IMR-90 (cell line): Measurements from ENCODE around the gene GDF9. TPM values are rescaled to one million over a fixed set of nuclear protein-coding genes. Genes with fewer than 3 reads are reported as not detected.
"Not testable (repeated sequence)": the region's sequence is repeated elsewhere in the genome, so short reads cannot be mapped to it uniquely, and the experiment has no call there.

ENCODE experiments used
- ATAC-seq: fragments of 200-7000 bp; cut with Tn5 transposase; 2 replicates; pipeline ENCODE4 v1.9.1; 2020; ENCODE audit warnings: low read depth, mild to moderate bottlenecking, moderate library complexity
- BruUV-seq: library from RNA; stranded (reverse); fragments of 400-500 nt; replicated peaks from 2 replicates; lab custom pipeline; 2021; lab: Mats Ljungman, UMichigan
- CTCF ChIA-PET: fragments of 300-600 bp; formaldehyde crosslinking; extraction: SDS; loops from one replicate; lab custom pipeline; 2021; ENCODE audit warnings: antibody characterized with exemption; lab: Yijun Ruan, JAX
- POLR2A ChIA-PET: fragments of 300-600 bp; sonication (Branson Sonifier 250); formaldehyde crosslinking; loops from one replicate; lab custom pipeline; 2022; ENCODE audit warnings: antibody characterized with exemption; ENCODE audit not compliant: unreplicated experiment; lab: Charles Lee
- DNase-seq: peaks from one replicate; pipeline ENCODE4 v3.0.0; 2013
- H2AFZ ChIP-seq: replicated peaks from 2 replicates; pipeline ENCODE3; 2013; ENCODE audit warnings: low read length, mild to moderate bottlenecking; ENCODE audit not compliant: poor library complexity
- H2AK5ac ChIP-seq: 2 replicates; pipeline ENCODE4 v1.6.1; 2013; ENCODE audit warnings: low read depth, low read length, inconsistent platforms
- H2AK9ac ChIP-seq: replicated peaks from 2 replicates; pipeline ENCODE3; 2013; ENCODE audit warnings: mild to moderate bottlenecking, low read depth, low read length, moderate library complexity; ENCODE audit not compliant: poor library complexity
- H2BK120ac ChIP-seq: 2 replicates; pipeline ENCODE4 v1.6.1; 2013; ENCODE audit warnings: low read depth, low read length, inconsistent platforms
- H2BK15ac ChIP-seq: 3 replicates; pipeline ENCODE4 v1.6.1; 2013; ENCODE audit warnings: low read depth, low read length, inconsistent platforms
- H2BK20ac ChIP-seq: 2 replicates; pipeline ENCODE4 v1.6.1; 2013; ENCODE audit warnings: low read depth, mild to moderate bottlenecking, inconsistent platforms, low read length, moderate library complexity
- H2BK5ac ChIP-seq: 2 replicates; pipeline ENCODE4 v1.6.1; 2013; ENCODE audit warnings: mild to moderate bottlenecking, low read depth, low read length, inconsistent platforms; ENCODE audit not compliant: poor library complexity, severe bottlenecking
- H3K14ac ChIP-seq: replicated peaks from 2 replicates; pipeline ENCODE4 v1.6.1; 2013; ENCODE audit warnings: low read depth, low read length, inconsistent platforms
- H3K18ac ChIP-seq: 2 replicates; pipeline ENCODE4 v1.6.1; 2013; ENCODE audit warnings: low read depth, low read length, control low read depth
- H3K23ac ChIP-seq: 2 replicates; pipeline ENCODE4 v1.6.1; 2013; ENCODE audit warnings: low read depth, low read length, inconsistent platforms
- H3K27ac ChIP-seq: 2 replicates; pipeline ENCODE4 v1.5.1; 2013; ENCODE audit warnings: mild to moderate bottlenecking, control low read depth, low read length; ENCODE audit not compliant: insufficient read depth
- H3K27me3 ChIP-seq: 2 replicates; pipeline ENCODE4 v1.6.1; 2013; ENCODE audit warnings: low read length; ENCODE audit not compliant: control insufficient read depth, insufficient read depth
- H3K36me3 ChIP-seq: 2 replicates; pipeline ENCODE4 v1.6.1; 2013; ENCODE audit warnings: low read length, mixed read lengths; ENCODE audit not compliant: control insufficient read depth, insufficient read depth
- H3K4ac ChIP-seq: 2 replicates; pipeline ENCODE4 v1.6.1; 2013; ENCODE audit warnings: low read depth, low read length, inconsistent platforms
- H3K4me1 ChIP-seq: 2 replicates; pipeline ENCODE4 v1.6.1; 2013; ENCODE audit warnings: low read length, mixed read lengths; ENCODE audit not compliant: control insufficient read depth, insufficient read depth
- H3K4me2 ChIP-seq: 2 replicates; pipeline ENCODE4 v1.6.1; 2013; ENCODE audit warnings: low read depth, mild to moderate bottlenecking, control low read depth, low read length, moderate library complexity
- H3K4me3 ChIP-seq: 2 replicates; pipeline ENCODE4 v1.5.1; 2013; ENCODE audit warnings: low read depth, mild to moderate bottlenecking, control low read depth, low read length, moderate library complexity; ENCODE audit not compliant: insufficient read depth
- H3K56ac ChIP-seq: 2 replicates; pipeline ENCODE4 v1.6.1; 2013; ENCODE audit warnings: low read length, inconsistent platforms; ENCODE audit not compliant: insufficient read depth; ENCODE audit errors: extremely low read depth
- H3K79me1 ChIP-seq, 2 experiments: 2 replicates each; pipeline ENCODE4 v1.6.1; 2013; ENCODE audit warnings: low read length in 2 of 2, inconsistent platforms in 1 of 2, low read depth in 1 of 2
- H3K9ac ChIP-seq: 2 replicates; pipeline ENCODE4 v1.6.1; 2013; ENCODE audit warnings: low read depth, low read length, control low read depth
- H3K9me1 ChIP-seq: 2 replicates; pipeline ENCODE4 v1.6.1; 2013; ENCODE audit warnings: low read length, inconsistent platforms; ENCODE audit not compliant: insufficient read depth
- H3K9me3 ChIP-seq: 2 replicates; pipeline ENCODE4 v1.6.1; 2013; ENCODE audit warnings: low read length; ENCODE audit not compliant: control insufficient read depth, insufficient read depth
- H4K20me1 ChIP-seq: 2 replicates; pipeline ENCODE4 v1.6.1; 2013; ENCODE audit warnings: low read length, inconsistent platforms; ENCODE audit not compliant: insufficient read depth
- H4K5ac ChIP-seq: 2 replicates; pipeline ENCODE4 v1.6.1; 2013; ENCODE audit warnings: mild to moderate bottlenecking, low read depth, low read length, control low read depth
- H4K8ac ChIP-seq, 2 experiments: 2 replicates each; pipeline ENCODE4 v1.6.1; 2013; ENCODE audit warnings: low read depth in 2 of 2, low read length in 2 of 2, control low read depth in 1 of 2, inconsistent platforms in 1 of 2
- H4K91ac ChIP-seq: 2 replicates; pipeline ENCODE4 v1.6.1; 2013; ENCODE audit warnings: low read depth, low read length, inconsistent platforms; ENCODE audit not compliant: insufficient read depth
- CTCF ChIP-seq: conservative IDR thresholded peaks from 2 replicates; pipeline ENCODE4 v1.5.1; 2012; ENCODE audit warnings: mild to moderate bottlenecking, low read depth, low read length, improper control_type of control experiment
- MAZ ChIP-seq: IDR thresholded peaks from 2 replicates; pipeline ENCODE4 v1.6.1; 2012; ENCODE audit warnings: low read depth, mild to moderate bottlenecking, low read length, improper control_type of control experiment, moderate library complexity, borderline replicate concordance
- NFE2L2 ChIP-seq: fragments of 150-350 bp; IDR thresholded peaks from 2 replicates; pipeline ENCODE4 v1.6.1; 2016; ENCODE audit warnings: low read depth, mild to moderate bottlenecking, low read length
- WGBS, 2 experiments: methylation state at CpG; one replicate each; pipeline versions ENCODE4 v1.1.5 to v1.1.7; 2013; ENCODE audit warnings: missing lambda C conversion rate in 2 of 2; ENCODE audit not compliant: insufficient read length in 1 of 2; ENCODE audit errors: extremely low coverage in 2 of 2; 5-methylcytosine and 5-hydroxymethylcytosine counted together
- dilution Hi-C: fragments of 300-500 bp; cut with HindIII; formaldehyde crosslinking; loops from one replicate; pipeline ENCODE4 v1.14.3; 2018; ENCODE audit warnings: low sequenced_read_pairs; ENCODE audit not compliant: unreplicated experiment
- in situ Hi-C: fragments of 300-500 bp; cut with MboI; formaldehyde crosslinking; loops from 3 replicates; pipeline ENCODE4 v1.14.3; 2019; ENCODE audit warnings: low sequenced_read_pairs, inconsistent platforms, mixed read lengths
- intact Hi-C: fragments of 100-400 bp; cut with micrococcal nuclease; formaldehyde crosslinking; loops from 2 replicates; pipeline ENCODE4 v1.10.0; 2022
- polyA plus RNA-seq, 3 experiments: library from polyadenylated mRNA; depleted of rRNA; stranded (reverse); fragments of >200 nt; gene quantifications; 2 replicates each; pipeline ENCODE4 v1.2.3, GENCODE V29; 2012; ENCODE audit warnings: low replicate concordance in 1 of 3
- total RNA-seq: library from RNA; depleted of rRNA; stranded (reverse); fragments of >200 nt; gene quantifications from 2 replicates; pipeline ENCODE4 v1.2.3, GENCODE V29; 2012
- TF ChIP-seq, protein P1 (sequence below): fragments of 150-350 bp; IDR thresholded peaks from 2 replicates; pipeline ENCODE4 v1.6.1; 2017; ENCODE audit warnings: mild to moderate bottlenecking, antibody characterized with exemption, low read length, low read depth

Gene GDF9
- total and polyA plus RNA-seq, 2 of the 4 experiments (the other 2 are of a cell fraction): 0.18 to 0.21 TPM

DNA sequence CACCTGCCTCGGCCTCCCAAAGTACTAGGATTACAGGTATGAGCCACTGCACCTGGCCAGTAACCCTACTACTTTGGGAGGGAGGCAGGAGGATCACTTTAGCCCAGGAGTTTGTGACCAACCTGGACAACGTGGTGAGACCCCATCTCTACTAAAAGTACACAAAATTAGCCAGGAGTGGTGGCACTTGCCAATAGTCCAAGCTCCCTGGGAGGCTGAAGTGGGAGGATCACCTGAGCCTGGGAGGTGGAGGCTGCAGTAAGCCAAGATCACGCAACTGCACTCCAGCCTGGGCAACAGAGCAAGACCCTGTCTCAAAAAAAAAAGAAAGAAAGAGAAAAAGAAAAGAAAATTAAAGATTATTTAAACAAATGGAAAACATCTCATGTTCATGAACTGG is 10.3 kb downstream of the GDF9 start:
- peaks cover 2% of the 10 kb centered on the region; the same call in 1 of the 2 replicates for H3K4me1 ChIP-seq
- H3K4me2 ChIP-seq: no peak overlapping the region
- H3K27ac ChIP-seq: no peak overlapping the region
- dilution Hi-C loops (no loop called here), intact Hi-C loops (no loop called here), in situ Hi-C loops (no loop called here)
- no peak overlapping the region for H2AK5ac ChIP-seq
- POLR2A ChIA-PET: no interaction called here
- ATAC-seq (no peak), DNase-seq (no peak)
- H4K5ac ChIP-seq: no peak overlapping the region
- H3K56ac ChIP-seq: no peak overlapping the region
- H2BK5ac ChIP-seq: no peak overlapping the region
- no peak overlapping the region for H2BK120ac ChIP-seq
- no peak overlapping the region for H4K91ac ChIP-seq
- no peak overlapping the region for H3K9ac ChIP-seq
- no peaks in the 10 kb centered on the region for H3K36me3 ChIP-seq
- no peak overlapping the region for H2BK20ac ChIP-seq
- H3K9me1 ChIP-seq: no peaks in the 10 kb centered on the region
- no peak overlapping the region for H3K23ac ChIP-seq
- no peak overlapping the region for H2BK15ac ChIP-seq
- H3K27me3 ChIP-seq: no peaks in the 10 kb centered on the region
- H4K8ac ChIP-seq: no peak overlapping the region
- no peak overlapping the region for H3K4me3 ChIP-seq
- H2AK9ac ChIP-seq: no peak overlapping the region
- no peaks in the 10 kb centered on the region for H4K20me1 ChIP-seq
- no peak overlapping the region for H2AFZ ChIP-seq
- H3K18ac ChIP-seq: no peak overlapping the region
- WGBS, 2 experiments: no CpG with 5 or more reads among the region's 3 CpGs
- CTCF ChIA-PET: interaction anchor here (1.3 kb wide), 1 partner anchor 10 kb away, joined by 7 read pairs; the partner anchor contains the start of genes GDF9 and UQCRQ
- H3K4ac ChIP-seq: no peak overlapping the region
- no TSS peak for BruUV-seq
- TF ChIP-seq CTCF (no peak), MAZ (no peak), NFE2L2 (no peak)
- TF ChIP-seq, protein P1, sequence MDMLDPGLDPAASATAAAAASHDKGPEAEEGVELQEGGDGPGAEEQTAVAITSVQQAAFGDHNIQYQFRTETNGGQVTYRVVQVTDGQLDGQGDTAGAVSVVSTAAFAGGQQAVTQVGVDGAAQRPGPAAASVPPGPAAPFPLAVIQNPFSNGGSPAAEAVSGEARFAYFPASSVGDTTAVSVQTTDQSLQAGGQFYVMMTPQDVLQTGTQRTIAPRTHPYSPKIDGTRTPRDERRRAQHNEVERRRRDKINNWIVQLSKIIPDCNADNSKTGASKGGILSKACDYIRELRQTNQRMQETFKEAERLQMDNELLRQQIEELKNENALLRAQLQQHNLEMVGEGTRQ: no peak
- no peak overlapping the region for H3K14ac ChIP-seq
- H3K9me3 ChIP-seq: no peaks in the 10 kb centered on the region
- H3K79me1 ChIP-seq: no peaks in the 10 kb centered on the region

- H3K9me3 ChIP-seq, CTCF ChIA-PET, H2AK5ac ChIP-seq, ATAC-seq, H3K14ac ChIP-seq, H3K9ac ChIP-seq, H3K36me3 ChIP-seq, BruUV-seq, H3K4ac ChIP-seq, H3K23ac ChIP-seq, H2AFZ ChIP-seq, H3K4me2 ChIP-seq, DNase-seq, intact Hi-C loops, in situ Hi-C loops, H3K56ac ChIP-seq, H2BK5ac ChIP-seq, H4K8ac ChIP-seq, H2BK120ac ChIP-seq, H3K27me3 ChIP-seq, dilution Hi-C loops, H3K79me1 ChIP-seq, POLR2A ChIA-PET, H3K4me1 ChIP-seq, H3K27ac ChIP-seq, H2BK20ac ChIP-seq, H4K20me1 ChIP-seq, H2BK15ac ChIP-seq, H4K91ac ChIP-seq, H4K5ac ChIP-seq, H3K18ac ChIP-seq, H3K9me1 ChIP-seq, H2AK9ac ChIP-seq, H3K4me3 ChIP-seq: not testable (repeated sequence)
- no CpG with 5 or more reads among the region's 5 CpGs for WGBS, 2 experiments
Observed at GRCh38 chr5:132854992-132855391, 11.3 kb downstream of the GDF9 start.
